ENCODE results near the gene PLEKHA4.
"Not testable (repeated sequence)": the region's sequence is repeated elsewhere in the genome, so short reads cannot be mapped to it uniquely, and the experiment has no call there.

Gene PLEKHA4

DNA sequence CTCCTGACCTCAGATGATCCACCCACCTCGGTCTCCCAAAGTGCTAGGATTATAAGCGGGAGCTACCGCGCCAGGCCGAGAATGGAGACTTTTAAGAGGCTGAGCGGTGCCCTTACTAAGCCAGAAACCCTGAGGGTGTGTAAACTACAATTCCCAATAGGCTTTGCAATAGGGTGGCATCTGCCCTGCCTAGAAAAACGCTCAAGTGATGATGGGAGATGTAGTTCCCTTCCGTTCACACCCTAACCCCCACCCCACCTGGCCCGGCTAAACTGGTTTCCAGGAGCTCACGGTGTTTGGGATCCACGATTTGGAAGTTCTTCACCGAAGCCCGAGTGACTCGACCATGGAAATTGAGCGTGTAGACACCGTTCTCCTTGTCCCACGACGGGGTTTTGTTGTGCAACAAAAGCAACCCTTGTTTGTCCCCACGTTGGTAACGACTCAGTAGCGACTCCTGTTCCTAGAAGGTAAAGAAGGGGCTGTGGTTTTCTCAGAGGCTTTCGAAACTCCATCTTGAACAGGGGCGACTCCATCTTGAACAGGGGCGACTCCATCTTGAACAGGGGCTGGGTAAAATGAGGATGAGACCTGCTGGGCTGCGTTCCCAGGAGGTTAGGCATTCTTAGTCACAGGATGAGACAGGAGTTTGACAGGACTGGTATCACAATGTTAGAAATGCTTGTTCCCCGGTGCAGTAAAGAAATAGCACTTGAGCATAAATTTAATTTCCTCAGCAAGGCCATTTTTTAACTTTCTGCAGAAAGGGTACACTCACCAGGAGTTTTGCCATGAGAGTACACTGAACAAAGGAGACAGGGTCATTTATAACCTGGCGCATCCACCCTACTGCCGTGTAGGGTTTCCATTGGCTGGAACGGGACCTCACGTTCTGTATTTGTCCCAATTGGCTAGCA, 13.6 kb upstream of the PLEKHA4 start:
- Histone ChIP-seq H3K36me3 (ENCODE audit: control insufficient read depth, insufficient read depth, low read length, severe bottlenecking) (peaks cover 10% of the 10 kb centered on the region), H3K27me3 (replicated peaks; ENCODE audit: control insufficient read depth, insufficient read depth, low read length) (no peaks in the 10 kb centered on the region), H3K9ac (ENCODE audit: low read length) (no peak overlapping the region), H3K4me1 (ENCODE audit: control insufficient read depth, insufficient read depth, low read length) (peaks cover 15% of the 10 kb centered on the region), H3K4me3 (ENCODE audit: low read length) (no peak overlapping the region), H3K9me3 (ENCODE audit: control insufficient read depth, low read length) (peaks cover 7% of the 10 kb centered on the region)
- no peak for DNase-seq (ENCODE audit: low read depth)

DNA sequence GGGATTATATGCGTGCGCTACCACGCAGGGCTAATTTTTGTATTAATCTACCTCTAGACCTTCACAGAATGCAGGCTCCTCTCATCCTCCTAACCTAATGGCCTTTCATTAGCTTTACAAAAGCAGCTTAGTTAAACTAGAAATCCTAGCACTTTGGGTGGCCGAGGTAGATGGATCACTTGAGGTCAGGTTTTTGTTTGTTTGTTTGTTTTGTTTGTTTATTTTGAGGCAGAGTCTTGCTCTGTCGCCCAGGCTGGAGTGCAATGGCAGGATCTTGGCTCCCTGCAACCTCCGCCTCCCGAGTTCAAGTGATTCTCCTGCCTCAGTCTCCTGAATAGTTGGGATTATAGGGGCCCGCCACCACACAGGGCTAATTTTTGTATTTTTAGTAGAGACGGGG, 11.3 kb upstream of the PLEKHA4 start:
- not testable (repeated sequence) for H3K4me3 ChIP-seq (ENCODE audit: low read length); DNase-seq (ENCODE audit: low read depth); H3K9me3 ChIP-seq (ENCODE audit: control insufficient read depth, low read length); H3K27me3 ChIP-seq (replicated peaks; ENCODE audit: control insufficient read depth, insufficient read depth, low read length); H3K9ac ChIP-seq (ENCODE audit: low read length)
- Histone ChIP-seq H3K36me3 (ENCODE audit: control insufficient read depth, insufficient read depth, low read length, severe bottlenecking) (peaks cover 31% of the 10 kb centered on the region), H3K4me1 (ENCODE audit: control insufficient read depth, insufficient read depth, low read length) (peaks cover 28% of the 10 kb centered on the region)

DNA sequence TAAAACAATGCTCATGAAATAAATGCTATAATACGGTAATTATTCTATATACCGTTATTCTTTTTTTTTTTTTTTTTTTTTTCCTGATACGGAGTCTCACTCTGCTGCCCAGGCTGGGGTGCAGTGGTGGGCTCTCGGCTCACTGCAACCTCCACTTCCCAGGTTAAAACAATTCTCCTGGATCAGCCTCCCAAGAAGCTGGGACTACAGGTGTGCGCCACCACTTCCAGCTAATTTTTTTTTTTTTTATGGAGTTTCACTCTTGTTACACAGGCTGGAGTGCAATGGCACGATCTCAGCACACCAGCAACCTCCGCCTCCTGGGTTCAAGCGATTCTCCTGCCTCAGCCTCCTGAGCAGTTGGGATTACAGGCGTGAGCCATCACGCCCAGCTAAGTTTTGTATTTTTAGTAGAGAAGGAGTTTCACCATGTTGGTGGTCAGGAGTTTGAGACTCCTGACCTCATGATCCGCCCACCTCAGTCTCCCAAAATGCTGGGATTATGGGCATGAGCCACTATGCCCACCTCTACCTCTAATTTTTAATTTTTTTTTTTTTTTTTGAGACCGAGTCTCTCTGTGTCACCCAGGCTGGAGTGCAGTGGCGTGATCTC, 10.7 kb upstream of the PLEKHA4 start:
- Histone ChIP-seq H3K4me1 (ENCODE audit: control insufficient read depth, insufficient read depth, low read length) (peaks cover 28% of the 10 kb centered on the region), H3K9me3 (ENCODE audit: control insufficient read depth, low read length) (peaks cover 7% of the 10 kb centered on the region), H3K27me3 (replicated peaks; ENCODE audit: control insufficient read depth, insufficient read depth, low read length) (no peaks in the 10 kb centered on the region), H3K9ac (ENCODE audit: low read length) (peak overlapping the region; percentile 19), H3K4me3 (ENCODE audit: low read length) (no peak overlapping the region), H3K36me3 (ENCODE audit: control insufficient read depth, insufficient read depth, low read length, severe bottlenecking) (peaks cover 37% of the 10 kb centered on the region)
- DNase-seq (ENCODE audit: low read depth) = no peak

DNA sequence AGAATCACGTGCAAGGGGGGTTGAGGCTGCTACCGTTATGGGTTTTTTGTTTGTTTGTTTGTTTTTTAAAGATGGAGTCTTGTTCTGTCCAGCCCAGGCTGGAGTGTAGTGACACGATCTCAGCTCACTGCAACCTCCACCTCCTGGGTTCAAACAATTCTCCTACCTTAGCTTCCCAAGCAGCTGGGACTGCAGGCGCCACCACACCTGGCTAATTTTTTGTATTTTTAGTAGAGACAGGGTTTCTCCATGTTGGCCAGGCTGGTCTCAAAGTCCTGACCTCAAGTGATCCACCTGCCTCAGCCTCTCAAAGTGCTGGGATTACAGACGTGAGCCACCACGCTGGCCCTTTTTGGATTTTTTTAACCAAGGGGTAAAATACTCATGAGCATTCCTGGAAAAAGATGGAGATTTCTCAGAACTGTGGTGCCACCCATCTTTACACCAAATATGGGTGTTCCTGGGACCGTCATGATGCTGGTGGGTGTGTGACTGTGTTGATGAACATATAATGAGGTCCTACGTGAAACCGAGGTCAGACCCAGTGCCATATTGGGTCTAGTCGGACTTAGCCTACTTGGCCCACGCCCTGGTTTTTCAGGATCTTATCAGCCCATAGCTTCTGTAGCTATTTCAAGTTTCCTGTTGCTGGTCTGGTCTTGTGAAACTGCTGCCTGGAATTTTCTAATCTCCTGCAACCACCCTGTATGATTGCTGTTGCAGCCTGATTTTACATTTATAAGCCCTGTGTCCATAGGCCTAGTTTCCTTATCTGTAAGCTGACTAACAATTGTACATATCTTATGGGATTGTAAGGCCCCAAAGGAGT, 10.0 kb upstream of the PLEKHA4 start:
- H3K4me1 ChIP-seq (ENCODE audit: control insufficient read depth, insufficient read depth, low read length) = peaks cover 35% of the 10 kb centered on the region
- H3K4me3 ChIP-seq (ENCODE audit: low read length) = no peak overlapping the region
- H3K27me3 ChIP-seq (replicated peaks; ENCODE audit: control insufficient read depth, insufficient read depth, low read length) = no peaks in the 10 kb centered on the region
- H3K9ac ChIP-seq (ENCODE audit: low read length) = peak overlapping the region; percentile 19
- peaks cover 44% of the 10 kb centered on the region for H3K36me3 ChIP-seq (ENCODE audit: control insufficient read depth, insufficient read depth, low read length, severe bottlenecking)
- peaks cover 7% of the 10 kb centered on the region for H3K9me3 ChIP-seq (ENCODE audit: control insufficient read depth, low read length)
- DNase-seq (ENCODE audit: low read depth) = peak; percentile 62

DNA sequence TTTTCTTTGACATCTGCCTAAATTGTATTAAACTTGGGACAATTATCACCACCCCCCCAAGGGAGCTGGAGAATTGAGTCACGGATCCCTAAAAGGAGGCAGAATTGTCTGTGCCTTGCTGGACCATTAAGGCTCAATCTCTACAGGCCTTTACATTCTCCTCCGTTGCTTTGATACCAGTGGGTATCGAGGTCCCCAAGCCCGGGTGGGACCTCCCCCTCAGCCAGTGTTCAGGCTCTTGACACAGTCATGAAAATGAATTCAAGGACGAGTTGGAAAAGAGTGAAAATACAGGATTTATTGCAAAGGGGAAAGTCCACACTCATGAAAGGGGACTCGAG, 9.4 kb upstream of the PLEKHA4 start:
- no peak overlapping the region for H3K4me3 ChIP-seq (ENCODE audit: low read length)
- H3K9me3 ChIP-seq (ENCODE audit: control insufficient read depth, low read length) = peaks cover 7% of the 10 kb centered on the region
- H3K27me3 ChIP-seq (replicated peaks; ENCODE audit: control insufficient read depth, insufficient read depth, low read length) = no peaks in the 10 kb centered on the region
- H3K36me3 ChIP-seq (ENCODE audit: control insufficient read depth, insufficient read depth, low read length, severe bottlenecking) = peaks cover 47% of the 10 kb centered on the region
- DNase-seq (ENCODE audit: low read depth) = no peak
- H3K9ac ChIP-seq (ENCODE audit: low read length) = no peak overlapping the region
- H3K4me1 ChIP-seq (ENCODE audit: control insufficient read depth, insufficient read depth, low read length) = peaks cover 37% of the 10 kb centered on the region

DNA sequence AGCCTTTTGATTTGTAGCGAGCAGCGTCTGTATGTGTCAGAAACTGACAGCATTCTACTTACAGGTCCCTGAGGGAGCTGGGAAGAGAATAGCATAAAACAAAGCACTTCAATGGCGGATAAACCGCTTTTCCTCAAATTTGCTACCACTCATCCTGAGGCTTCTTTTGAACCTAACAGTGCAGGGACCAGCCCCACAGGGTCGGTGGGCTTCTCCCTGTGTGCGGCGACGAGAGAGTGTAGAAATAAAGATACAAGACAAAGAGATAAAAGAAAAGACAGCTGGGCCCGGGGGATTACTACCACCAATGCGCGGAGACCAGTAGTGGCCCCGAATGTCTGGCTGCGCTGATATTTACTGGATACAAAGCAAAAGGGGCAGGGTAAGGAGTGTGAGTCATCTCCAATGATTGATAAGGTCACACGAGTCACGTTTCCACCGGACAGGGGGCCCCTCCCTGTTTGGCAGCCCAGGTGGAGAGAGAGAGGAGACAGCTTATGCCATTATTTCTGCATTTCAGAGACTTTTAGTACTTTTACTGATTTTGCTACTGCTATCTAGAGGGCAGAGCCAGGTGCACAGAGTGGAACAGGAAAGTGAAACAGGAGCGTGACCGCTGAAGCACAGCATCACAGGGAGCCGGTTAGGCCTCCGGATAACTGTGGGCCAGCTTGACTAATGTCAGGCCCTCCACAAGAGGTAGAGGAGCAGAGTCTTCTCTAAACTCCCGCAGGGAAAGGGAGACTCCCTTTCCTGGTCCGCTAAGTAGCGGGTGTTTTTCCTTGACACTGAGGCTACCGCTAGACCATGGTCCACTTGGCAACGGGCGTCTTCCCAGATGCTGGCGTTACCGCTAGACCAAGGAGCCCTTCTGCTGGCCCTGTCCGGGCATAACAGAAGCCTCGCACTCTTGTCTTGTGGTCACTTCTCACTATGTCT, 7.9 kb upstream of the PLEKHA4 start:
- Histone ChIP-seq H3K4me3 (ENCODE audit: low read length) (peak overlapping the region; percentile 100), H3K9ac (ENCODE audit: low read length) (peak overlapping the region; percentile 100), H3K4me1 (ENCODE audit: control insufficient read depth, insufficient read depth, low read length) (peaks cover 37% of the 10 kb centered on the region), H3K36me3 (ENCODE audit: control insufficient read depth, insufficient read depth, low read length, severe bottlenecking) (peaks cover 47% of the 10 kb centered on the region)
- not testable (repeated sequence) for H3K27me3 ChIP-seq (replicated peaks; ENCODE audit: control insufficient read depth, insufficient read depth, low read length); H3K9me3 ChIP-seq (ENCODE audit: control insufficient read depth, low read length)
- peak; percentile 44 for DNase-seq (ENCODE audit: low read depth)

DNA sequence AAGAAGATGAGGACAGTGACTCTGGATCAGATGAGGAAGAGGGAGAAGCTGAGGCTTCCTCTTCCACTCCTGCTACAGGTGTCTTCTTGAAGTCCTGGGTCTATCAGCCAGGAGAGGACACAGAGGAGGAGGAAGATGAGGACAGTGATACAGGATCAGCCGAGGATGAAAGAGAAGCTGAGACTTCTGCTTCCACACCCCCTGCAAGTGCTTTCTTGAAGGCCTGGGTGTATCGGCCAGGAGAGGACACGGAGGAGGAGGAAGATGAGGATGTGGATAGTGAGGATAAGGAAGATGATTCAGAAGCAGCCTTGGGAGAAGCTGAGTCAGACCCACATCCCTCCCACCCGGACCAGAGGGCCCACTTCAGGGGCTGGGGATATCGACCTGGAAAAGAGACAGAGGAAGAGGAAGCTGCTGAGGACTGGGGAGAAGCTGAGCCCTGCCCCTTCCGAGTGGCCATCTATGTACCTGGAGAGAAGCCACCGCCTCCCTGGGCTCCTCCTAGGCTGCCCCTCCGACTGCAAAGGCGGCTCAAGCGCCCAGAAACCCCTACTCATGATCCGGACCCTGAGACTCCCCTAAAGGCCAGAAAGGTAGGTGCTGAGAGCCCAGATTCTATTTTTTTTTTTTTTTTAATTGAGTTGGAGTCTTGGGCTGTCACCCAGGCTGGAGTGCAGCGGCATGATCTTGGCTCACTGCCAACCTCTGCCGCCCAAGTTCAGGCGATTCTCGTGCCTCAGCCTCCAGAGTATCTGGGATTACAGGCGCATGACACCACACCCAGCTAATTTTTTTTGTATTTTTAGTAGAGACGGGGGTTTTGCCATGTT, 6.1 kb upstream of the PLEKHA4 start:
- peak; percentile 60 for DNase-seq (ENCODE audit: low read depth)
- Histone ChIP-seq H3K9me3 (ENCODE audit: control insufficient read depth, low read length) (no peaks in the 10 kb centered on the region), H3K4me3 (ENCODE audit: low read length) (peak overlapping the region; percentile 100), H3K9ac (ENCODE audit: low read length) (peak overlapping the region; percentile 100), H3K36me3 (ENCODE audit: control insufficient read depth, insufficient read depth, low read length, severe bottlenecking) (peaks cover 47% of the 10 kb centered on the region), H3K27me3 (replicated peaks; ENCODE audit: control insufficient read depth, insufficient read depth, low read length) (no peaks in the 10 kb centered on the region), H3K4me1 (ENCODE audit: control insufficient read depth, insufficient read depth, low read length) (peaks cover 37% of the 10 kb centered on the region)

DNA sequence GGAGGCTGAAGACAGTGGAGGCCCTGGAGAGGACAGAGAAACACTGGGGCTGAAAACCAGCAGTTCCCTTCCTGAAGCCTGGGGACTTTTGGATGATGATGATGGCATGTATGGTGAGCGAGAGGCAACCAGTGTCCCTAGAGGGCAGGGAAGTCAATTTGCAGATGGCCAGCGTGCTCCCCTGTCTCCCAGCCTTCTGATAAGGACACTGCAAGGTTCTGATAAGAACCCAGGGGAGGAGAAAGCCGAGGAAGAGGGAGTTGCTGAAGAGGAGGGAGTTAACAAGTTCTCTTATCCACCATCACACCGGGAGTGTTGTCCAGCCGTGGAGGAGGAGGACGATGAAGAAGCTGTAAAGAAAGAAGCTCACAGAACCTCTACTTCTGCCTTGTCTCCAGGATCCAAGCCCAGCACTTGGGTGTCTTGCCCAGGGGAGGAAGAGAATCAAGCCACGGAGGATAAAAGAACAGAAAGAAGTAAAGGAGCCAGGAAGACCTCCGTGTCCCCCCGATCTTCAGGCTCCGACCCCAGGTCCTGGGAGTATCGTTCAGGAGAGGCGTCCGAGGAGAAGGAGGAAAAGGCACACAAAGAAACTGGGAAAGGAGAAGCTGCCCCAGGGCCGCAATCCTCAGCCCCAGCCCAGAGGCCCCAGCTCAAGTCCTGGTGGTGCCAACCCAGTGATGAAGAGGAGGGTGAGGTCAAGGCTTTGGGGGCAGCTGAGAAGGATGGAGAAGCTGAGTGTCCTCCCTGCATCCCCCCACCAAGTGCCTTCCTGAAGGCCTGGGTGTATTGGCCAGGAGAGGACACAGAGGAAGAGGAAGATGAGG, 5.3 kb upstream of the PLEKHA4 start:
- H3K9me3 ChIP-seq (ENCODE audit: control insufficient read depth, low read length) = no peaks in the 10 kb centered on the region
- peaks cover 47% of the 10 kb centered on the region for H3K36me3 ChIP-seq (ENCODE audit: control insufficient read depth, insufficient read depth, low read length, severe bottlenecking)
- peak overlapping the region; percentile 100 for H3K4me3 ChIP-seq (ENCODE audit: low read length)
- peaks cover 38% of the 10 kb centered on the region for H3K4me1 ChIP-seq (ENCODE audit: control insufficient read depth, insufficient read depth, low read length)
- peak overlapping the region; percentile 100 for H3K9ac ChIP-seq (ENCODE audit: low read length)
- H3K27me3 ChIP-seq (replicated peaks; ENCODE audit: control insufficient read depth, insufficient read depth, low read length) = no peaks in the 10 kb centered on the region
- no peak for DNase-seq (ENCODE audit: low read depth)

DNA sequence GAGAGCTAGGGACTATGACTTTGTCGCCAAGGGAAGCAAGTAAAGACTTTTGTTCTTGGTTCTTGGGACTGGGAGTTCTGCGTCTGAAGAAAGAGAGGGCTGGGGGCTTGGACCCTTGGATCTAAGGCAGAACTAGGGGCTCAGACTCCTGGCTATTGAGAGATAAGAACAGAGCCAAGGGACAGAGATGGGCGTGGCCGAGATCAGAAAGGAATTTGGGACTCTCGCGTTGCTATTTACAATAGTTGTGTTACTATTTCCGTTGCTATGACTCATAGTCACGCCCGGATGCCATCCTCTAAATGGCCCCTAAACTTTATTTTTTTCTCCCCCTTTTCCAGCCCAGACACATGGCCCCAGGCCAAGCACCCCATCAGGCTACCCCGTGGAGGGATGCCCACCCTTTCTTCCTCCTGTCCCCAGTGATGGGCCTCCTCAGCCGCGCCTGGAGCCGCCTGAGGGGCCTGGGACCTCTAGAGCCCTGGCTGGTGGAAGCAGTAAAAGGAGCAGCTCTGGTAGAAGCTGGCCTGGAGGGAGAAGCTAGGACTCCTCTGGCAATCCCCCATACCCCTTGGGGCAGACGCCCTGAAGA, 4.6 kb upstream of the PLEKHA4 start:
- no peaks in the 10 kb centered on the region for H3K9me3 ChIP-seq (ENCODE audit: control insufficient read depth, low read length)
- no peaks in the 10 kb centered on the region for H3K27me3 ChIP-seq (replicated peaks; ENCODE audit: control insufficient read depth, insufficient read depth, low read length)
- DNase-seq (ENCODE audit: low read depth) = peak; percentile 96
- peaks cover 34% of the 10 kb centered on the region for H3K4me1 ChIP-seq (ENCODE audit: control insufficient read depth, insufficient read depth, low read length)
- peaks cover 46% of the 10 kb centered on the region for H3K36me3 ChIP-seq (ENCODE audit: control insufficient read depth, insufficient read depth, low read length, severe bottlenecking)
- H3K4me3 ChIP-seq (ENCODE audit: low read length) = peak overlapping the region; percentile 100
- H3K9ac ChIP-seq (ENCODE audit: low read length) = peak overlapping the region; percentile 100

Data from adipocyte (in vitro differentiated cells).